Measurements from ENCODE around the gene UBE2F.
"Not testable (repeated sequence)": the region's sequence is repeated elsewhere in the genome, so short reads cannot be mapped to it uniquely, and the experiment has no call there.

Gene UBE2F

DNA sequence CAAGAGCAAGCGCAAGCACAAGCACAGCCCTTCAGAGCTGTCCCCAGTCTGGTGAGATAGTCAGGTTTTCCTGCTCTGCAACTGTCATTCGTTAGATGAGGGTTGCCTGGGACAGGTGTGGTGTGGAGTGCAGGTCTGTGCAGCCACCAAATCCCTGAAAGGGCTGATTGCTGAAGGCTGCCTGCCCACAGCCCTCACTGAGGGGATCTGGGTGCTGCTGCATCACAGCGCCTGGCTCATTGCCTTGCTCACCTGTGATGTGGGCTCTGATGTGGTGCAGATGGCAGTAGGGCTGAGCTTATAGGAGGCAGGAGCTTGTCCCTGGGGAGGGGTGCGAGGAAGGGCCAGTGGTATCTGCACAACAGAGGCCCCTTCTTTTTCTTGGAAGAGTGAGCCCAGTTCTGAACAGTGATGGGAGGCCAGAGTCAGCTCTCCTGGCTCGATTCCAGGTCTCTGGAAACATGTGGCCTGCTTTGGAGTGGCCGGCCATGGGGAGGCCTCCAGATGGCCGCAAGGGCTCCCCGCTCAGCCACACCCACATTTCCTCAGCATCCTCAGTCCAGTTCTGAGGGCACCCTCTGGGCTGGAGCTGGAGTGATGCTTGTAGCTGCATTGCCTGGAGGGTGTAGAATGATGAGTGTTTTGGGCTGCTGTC is 11.4 kb downstream of the UBE2F start:
- FAIRE-seq = no peak
- no peak for DNase-seq (ENCODE audit: low spot score)

GRCh38 chr2:237979331-237979730 is 12.5 kb downstream of the UBE2F start:
- FAIRE-seq = no peak
- no peak for DNase-seq (ENCODE audit: low spot score)

DNA sequence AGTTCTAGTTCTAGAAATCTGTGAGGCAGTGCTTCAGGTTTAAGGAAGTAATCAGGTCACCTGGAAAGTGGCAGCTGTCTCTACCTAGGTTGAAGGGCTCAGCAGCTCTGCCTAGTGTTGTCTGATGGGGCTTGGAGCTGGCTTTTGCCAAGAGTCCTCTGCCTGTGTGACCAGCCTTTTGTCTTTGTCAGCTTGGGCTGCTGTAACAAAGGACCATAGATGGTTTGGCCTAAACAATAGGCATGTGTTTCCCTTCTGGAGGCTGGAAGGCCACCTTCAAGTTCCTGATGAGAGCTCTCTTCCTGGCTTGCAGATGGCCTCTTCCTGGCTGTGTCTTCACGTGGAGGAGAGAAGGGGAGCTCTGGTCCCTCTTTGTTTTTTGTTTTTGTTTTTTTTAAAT is 13.3 kb downstream of the UBE2F start:
- no peak for FAIRE-seq
- DNase-seq (ENCODE audit: low spot score) = no peak

DNA sequence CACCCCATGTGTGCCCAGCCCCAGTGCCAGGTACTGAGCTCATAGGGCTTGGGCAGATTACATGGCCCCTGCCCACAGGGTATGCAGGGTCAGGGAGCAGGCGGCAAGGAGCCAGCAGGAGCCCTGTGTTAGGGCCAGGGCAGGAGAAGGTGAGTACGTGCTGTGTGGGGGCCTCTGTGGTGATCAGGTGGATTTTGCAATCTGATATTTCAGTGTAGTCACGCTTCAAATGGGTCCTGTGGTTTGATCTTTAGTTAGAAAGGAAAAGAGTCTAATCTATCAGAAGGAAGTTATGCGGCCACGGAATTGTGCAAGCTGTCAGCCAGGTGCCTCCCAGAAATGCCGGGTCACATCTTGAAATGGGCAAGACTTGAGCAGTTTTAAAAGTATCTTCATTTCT is 13.9 kb downstream of the UBE2F start:
- DNase-seq (ENCODE audit: low spot score) (no peak), FAIRE-seq (no peak)

GRCh38 chr2:237981621-237982020 is 14.8 kb downstream of the UBE2F start:
- FAIRE-seq; DNase-seq (ENCODE audit: low spot score): not testable (repeated sequence)

- no peak for DNase-seq (ENCODE audit: low spot score)
- FAIRE-seq = no peak
Observed at GRCh38 chr2:237982039-237982725, 15.4 kb downstream of the UBE2F start.

- DNase-seq (ENCODE audit: low spot score) (no peak), FAIRE-seq (no peak)
Observed at GRCh38 chr2:237983922-237984321, 17.1 kb downstream of the UBE2F start.

DNA sequence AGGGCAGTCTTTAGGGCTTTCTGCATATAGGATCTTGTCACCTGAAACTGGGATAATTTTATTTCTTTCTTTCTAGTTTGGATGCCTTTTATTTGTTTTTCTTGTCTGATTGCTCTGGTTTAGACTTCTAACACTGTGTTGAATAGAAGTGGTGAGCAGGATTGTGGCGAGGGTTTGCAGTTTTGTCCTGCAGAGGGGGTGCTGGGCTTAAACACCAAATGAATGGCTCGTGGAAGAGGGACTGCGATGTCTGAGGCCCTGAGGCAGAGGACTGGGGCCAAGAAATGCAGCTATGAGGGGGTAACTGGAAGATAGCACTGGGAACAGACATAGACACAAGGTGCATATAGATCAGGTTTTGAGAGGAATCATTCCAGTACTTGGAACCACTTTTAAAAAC is 20.5 kb downstream of the UBE2F start:
- DNase-seq (ENCODE audit: low spot score) (no peak), FAIRE-seq (no peak)

DNA sequence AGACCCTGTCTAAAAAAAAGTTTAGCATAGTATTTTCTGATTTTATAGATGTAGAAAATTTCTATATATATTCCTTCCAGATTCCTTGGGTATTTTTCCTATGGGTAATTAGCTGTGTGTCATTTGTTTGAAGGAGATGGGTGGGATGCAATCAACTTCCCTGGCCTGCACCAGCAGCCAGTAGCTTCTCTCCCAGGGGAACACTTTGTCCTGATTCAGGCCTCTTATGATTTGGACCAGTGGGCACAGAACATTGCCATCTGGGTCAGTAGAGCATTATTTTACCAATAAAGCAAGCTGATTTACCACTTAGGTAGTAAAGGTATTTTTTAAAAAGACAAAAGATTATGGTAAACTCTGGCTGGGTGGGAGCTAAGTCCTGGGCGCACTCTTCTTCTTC is 26.9 kb downstream of the UBE2F start:
- FAIRE-seq (no peak), DNase-seq (ENCODE audit: low spot score) (no peak)

GRCh38 chr2:237995036-237995435 is 28.2 kb downstream of the UBE2F start:
- DNase-seq (ENCODE audit: low spot score) (no peak), FAIRE-seq (no peak)

DNA sequence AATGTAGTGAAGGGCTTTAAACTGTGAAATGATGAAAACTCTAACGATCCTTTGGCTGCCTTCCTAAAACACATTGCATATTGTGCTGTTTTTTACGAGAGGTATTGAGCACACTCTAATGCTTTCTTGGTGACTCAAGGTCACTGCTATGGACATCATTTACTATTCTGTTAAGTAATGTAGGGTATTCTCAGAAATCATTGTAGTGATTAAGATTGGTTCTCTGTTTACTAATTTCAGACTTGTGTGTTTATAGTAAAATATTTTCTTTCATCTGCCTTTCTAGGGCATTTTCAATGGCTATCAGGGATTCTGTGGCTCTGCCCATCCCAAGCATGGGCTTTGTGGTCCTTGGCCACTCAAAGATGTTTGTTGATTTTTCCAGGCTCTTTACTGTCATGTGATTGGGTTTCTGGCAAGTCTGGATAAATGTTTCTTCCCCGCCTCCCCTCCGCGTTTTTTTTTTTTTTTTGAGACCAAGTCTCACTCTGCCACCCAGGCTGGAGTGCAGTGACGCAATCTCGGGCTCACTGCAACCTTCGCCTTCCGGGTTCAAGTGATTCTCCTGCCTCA is 29.3 kb downstream of the UBE2F start:
- no peak for DNase-seq (ENCODE audit: low spot score)
- FAIRE-seq = no peak

DNA sequence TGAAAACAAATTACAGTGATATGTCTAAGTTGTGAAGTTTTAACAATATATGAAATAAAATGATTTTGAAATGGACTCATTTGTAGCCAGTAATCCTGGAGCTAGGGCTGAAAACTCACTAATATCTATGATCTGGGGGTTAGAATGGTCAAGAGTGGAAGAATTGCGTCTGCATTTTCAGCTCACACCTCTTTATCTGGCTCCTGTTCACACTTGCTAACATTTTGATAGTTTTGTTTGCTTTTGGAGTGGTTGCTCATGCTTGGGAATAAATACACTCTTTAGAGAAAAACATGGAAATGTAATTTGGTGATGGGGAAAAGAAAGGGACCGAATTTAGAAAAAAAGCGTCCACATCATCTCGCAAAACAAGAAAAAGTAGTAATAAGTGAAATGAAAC is 30.7 kb downstream of the UBE2F start:
- DNase-seq (ENCODE audit: low spot score) (no peak), FAIRE-seq (no peak)

DNA sequence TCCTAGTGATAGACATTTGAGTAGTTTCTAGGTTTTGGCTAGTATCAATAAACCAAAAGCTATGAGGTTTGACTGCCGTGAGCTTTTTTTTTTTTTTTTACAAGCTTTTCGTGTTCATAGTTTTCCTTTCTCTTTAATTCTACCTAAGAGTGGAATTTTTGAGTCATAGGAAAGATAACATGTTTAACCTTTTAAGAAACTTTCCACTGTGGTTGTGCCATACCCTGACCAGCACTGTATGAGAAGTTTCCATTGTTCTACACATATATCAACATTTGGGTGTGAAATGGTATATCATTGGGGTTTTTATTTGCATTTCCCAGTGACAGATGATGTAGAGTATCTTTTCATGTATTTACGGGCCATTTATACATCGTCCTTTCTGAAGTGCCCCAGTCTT is 31.7 kb downstream of the UBE2F start:
- no peak for FAIRE-seq
- no peak for DNase-seq (ENCODE audit: low spot score)

GRCh38 chr2:238003234-238004031 is 36.6 kb downstream of the UBE2F start:
- FAIRE-seq = no peak
- DNase-seq (ENCODE audit: low spot score) = no peak

GRCh38 chr2:238004077-238004830 is 37.4 kb downstream of the UBE2F start:
- FAIRE-seq (no peak), DNase-seq (ENCODE audit: low spot score) (no peak)

DNA sequence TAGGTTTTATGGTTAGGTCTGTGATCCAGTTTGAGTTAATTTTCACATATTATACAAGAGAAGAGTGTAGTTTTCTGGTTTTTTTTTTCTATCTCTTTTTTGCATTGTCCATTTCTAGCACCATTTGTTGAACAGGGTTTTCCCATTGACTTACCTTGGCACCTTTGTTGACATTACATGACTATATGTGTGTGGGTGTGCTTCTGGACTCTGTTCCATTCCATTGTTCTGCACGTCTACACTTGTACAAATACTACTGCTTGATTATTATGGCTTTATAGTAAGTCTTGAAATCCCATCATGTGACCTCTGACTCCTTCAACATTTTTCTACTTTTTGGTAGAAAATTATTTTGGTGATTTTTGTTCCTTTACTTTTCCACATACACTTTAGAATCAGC is 38.7 kb downstream of the UBE2F start:
- no peak for FAIRE-seq
- no peak for DNase-seq (ENCODE audit: low spot score)

- no peak for FAIRE-seq
- no peak for DNase-seq (ENCODE audit: low spot score)
Observed at GRCh38 chr2:238006510-238006909, 39.7 kb downstream of the UBE2F start.

DNA sequence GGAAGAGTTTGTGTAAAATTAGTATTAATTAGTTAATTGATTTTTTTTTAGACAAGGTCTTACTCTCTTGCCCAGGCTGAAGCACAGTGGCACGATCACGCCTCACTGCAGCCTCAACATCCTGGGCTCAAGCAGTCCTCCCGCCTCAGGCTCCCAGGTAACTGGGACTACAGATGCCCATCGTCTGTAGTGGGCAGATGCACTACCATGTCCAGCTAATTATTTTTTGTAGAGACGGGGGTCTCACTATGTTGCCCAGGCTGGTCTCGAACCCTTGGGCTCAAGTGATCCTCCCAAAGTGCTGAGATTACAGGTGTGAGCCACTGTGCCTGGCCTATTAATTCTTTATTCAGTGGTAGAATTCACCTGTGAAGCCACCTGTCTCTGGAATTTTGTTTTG is 41.1 kb downstream of the UBE2F start:
- no peak for FAIRE-seq
- no peak for DNase-seq (ENCODE audit: low spot score)

- FAIRE-seq = no peak
- DNase-seq (ENCODE audit: low spot score) = no peak
Observed at GRCh38 chr2:238009563-238009962, 42.7 kb downstream of the UBE2F start.

DNA sequence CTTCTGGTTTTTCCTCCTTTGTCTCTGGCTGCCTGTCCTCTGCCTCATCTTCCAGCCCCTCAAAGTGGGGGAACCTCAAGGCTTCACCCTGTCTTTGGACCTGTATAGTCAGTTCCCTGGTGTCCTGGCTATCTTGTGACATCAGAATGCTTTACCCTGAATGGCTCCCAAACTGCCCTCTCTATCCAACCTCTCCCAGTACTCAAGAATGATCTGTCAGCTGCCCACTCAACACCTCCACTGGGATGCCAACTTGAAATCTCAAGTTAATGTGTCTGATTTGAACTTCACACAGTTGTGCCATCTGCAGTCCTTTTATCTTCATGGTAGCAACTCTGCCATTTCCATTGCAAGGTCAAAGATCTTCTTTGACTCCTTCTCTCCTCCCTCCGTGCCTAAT is 43.8 kb downstream of the UBE2F start:
- DNase-seq (ENCODE audit: low spot score) (no peak), FAIRE-seq (no peak)

GRCh38 chr2:238013806-238014205 is 47.0 kb downstream of the UBE2F start:
- DNase-seq (ENCODE audit: low spot score) (no peak), FAIRE-seq (no peak)
